Lower leg skin (tissue), 4 donors: ENCODE measurements around the gene ECT2L. TPM values are rescaled to one million over a fixed set of nuclear protein-coding genes. Genes with fewer than 3 reads are reported as not detected.

Source experiments
- DNase-seq, 2 donors: peaks; one replicate each; pipeline ENCODE4 v3.0.0-alpha.2; 2019; ENCODE audit warnings: low spot score in 2 of 2
- H3K4me3 ChIP-seq: fragments of 200-600 bp; sonication (generic); 2 replicates; pipeline ENCODE4 v1.5.1; 2017; ENCODE audit warnings: mild to moderate bottlenecking, low read depth; ENCODE audit not compliant: poor library complexity, severe bottlenecking
- CTCF ChIP-seq, 3 donors: fragments of 450-650 bp; IDR thresholded peaks; one replicate each; pipeline ENCODE4 v1.5.1; 2016; ENCODE audit warnings: antibody characterized with exemption in 3 of 3, mild to moderate bottlenecking in 3 of 3, moderate library complexity in 2 of 3
- POLR2A ChIP-seq, 2 donors: fragments of 450-650 bp; IDR thresholded peaks; one replicate each; pipeline ENCODE4 v1.6.1; 2016 to 2017; ENCODE audit warnings: antibody characterized with exemption in 2 of 2, mild to moderate bottlenecking in 1 of 2, moderate library complexity in 1 of 2
- whole genome bisulfite sequencing, 2 donors: methylation state at CpG; one replicate each; pipeline ENCODE4 v1.1.5; 2018; 5-methylcytosine and 5-hydroxymethylcytosine counted together
- intact Hi-C: fragments of 100-400 bp; cut with DNase I; formaldehyde crosslinking; loops from one replicate; pipeline ENCODE4 v1.15.0; 2023; ENCODE audit warnings: low total_unique reads
- total RNA-seq, 4 donors: library from RNA; depleted of rRNA; stranded (reverse); fragments of >200 nt; gene quantifications; one replicate each; pipeline ENCODE4 v1.1.0, GENCODE V29; 2016

The ECT2L gene
- total RNA-seq = under 1 TPM in 3 of 4 donors, not detected in 1; 0.08 to 0.26 (median 0.10) TPM

GRCh38 chr6:138795809-138796603 is at the start of gene ECT2L:
ECT2L (plus strand) TSS chr6:138796087; CDS start chr6:138813275, 17,188 bp downstream.
- intact Hi-C loops = no loop called here
- TF ChIP-seq POLR2A (IDR thresholded peaks at IDR 0.05) (no peak), CTCF (IDR thresholded peaks at IDR 0.05) (no peak)
- WGBS, 2 donors = 7 to 14% methylated on average over 39 to 41 of the region's 50 CpGs
- H3K4me3 ChIP-seq = no peak within 1 kb of the TSS
- peak; percentile 74 to 96 for DNase-seq

GRCh38 chr6:138752017-138752416 is 43.9 kb upstream of the ECT2L start:
- intact Hi-C loops = no loop called here
- no peak overlapping the region for H3K4me3 ChIP-seq
- TF ChIP-seq CTCF (IDR thresholded peaks at IDR 0.05) (no peak), POLR2A (IDR thresholded peaks at IDR 0.05) (no peak)
- DNase-seq = no peak
- 90 to 93% methylated on average over 4 of the region's 4 CpGs for WGBS, 2 donors

GRCh38 chr6:138757136-138757535 is 38.8 kb upstream of the ECT2L start:
- intact Hi-C loops = no loop called here
- no peak overlapping the region for H3K4me3 ChIP-seq
- WGBS, 2 donors = 55 to 58% methylated on average over 4 of the region's 4 CpGs
- DNase-seq = no peak
- no peak for TF ChIP-seq POLR2A (IDR thresholded peaks at IDR 0.05)
- TF ChIP-seq CTCF (IDR thresholded peaks at IDR 0.05) = no peak

- whole genome bisulfite sequencing, 2 donors = 89 to 96% methylated on average over 3 of the region's 3 CpGs
- intact Hi-C loops = loop anchor here (2.0 to 5.0 kb wide), 2 partner anchors 175 to 344 kb away; no protein-coding TSS in a partner anchor
- no peak for DNase-seq
- no peak overlapping the region for H3K4me3 ChIP-seq
- no peak for TF ChIP-seq CTCF (IDR thresholded peaks at IDR 0.05)
- no peak for TF ChIP-seq POLR2A (IDR thresholded peaks at IDR 0.05)
Measured at GRCh38 chr6:138765896-138766655, 29.8 kb upstream of the ECT2L start.

- WGBS, 2 donors = 69 to 72% methylated on average over 6 of the region's 6 CpGs
- DNase-seq = no peak
- TF ChIP-seq POLR2A (IDR thresholded peaks at IDR 0.05) = no peak
- TF ChIP-seq CTCF (IDR thresholded peaks at IDR 0.05) = no peak
- intact Hi-C loops = loop anchor here (5.0 kb wide), 1 partner anchor 347 kb away; no protein-coding TSS in a partner anchor
- H3K4me3 ChIP-seq = no peak overlapping the region
Measured at GRCh38 chr6:138769102-138769676, 26.7 kb upstream of the ECT2L start.
